AG08395 (cell line): Measurements from ENCODE around the gene P3H1.
"Not testable (repeated sequence)": the region's sequence is repeated elsewhere in the genome, so short reads cannot be mapped to it uniquely, and the experiment has no call there.

Experiments used
- DNase-seq: peaks from one replicate; pipeline ENCODE4 v3.0.0; 2012; ENCODE audit warnings: mixed read lengths, low spot score

The P3H1 gene

DNA sequence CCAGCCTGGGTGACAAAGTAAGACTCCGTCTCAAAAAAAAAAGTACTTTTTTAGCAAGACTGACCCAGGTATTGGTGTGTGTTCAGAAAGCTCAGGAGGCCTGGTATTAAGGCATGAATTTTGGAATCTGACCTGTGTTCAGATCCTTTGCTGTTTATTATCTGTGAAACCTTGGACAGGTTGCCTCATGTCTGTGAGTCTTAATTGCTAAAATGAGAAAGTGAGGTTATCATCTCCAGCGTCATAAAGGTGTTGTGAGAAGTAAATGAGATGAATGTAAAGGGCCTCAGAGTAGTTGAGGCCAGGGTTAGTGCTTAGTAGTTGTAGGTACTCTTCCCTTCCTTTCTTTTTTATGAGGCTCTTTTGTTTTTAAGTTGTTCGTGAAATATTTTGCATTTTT lies 3.0 kb upstream of the P3H1 start:
- DNase-seq: no peak

- no peak for DNase-seq
These were observed 1.3 kb upstream of the P3H1 start for GRCh38 chr1:42768172-42768571.

DNA sequence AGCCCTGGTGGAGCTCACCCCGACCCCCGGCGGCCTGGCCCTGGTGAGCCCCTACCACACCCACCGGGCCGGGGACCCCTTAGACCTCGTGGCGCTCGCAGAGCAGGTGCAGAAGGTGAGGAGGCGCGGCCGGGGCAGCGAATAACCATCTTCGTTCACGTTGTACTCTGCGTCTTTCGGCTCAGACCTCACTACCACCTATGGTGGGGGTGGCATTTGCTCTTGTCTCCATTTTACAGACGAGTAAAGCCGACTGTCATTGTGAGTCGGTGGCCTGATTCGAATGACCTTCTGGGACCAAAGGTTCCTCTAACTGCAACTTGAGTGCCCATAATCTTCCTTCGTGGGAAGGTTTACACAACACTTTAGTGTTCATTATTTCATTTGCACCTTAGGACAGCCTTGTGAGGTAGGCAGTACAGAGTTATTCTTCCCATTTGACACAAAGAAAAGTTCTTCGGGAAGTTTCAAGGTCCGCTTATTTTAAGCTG lies 727 bp upstream of the P3H1 start:
- no peak for DNase-seq

- peak; percentile 71 for DNase-seq
These were observed 742 bp downstream of the P3H1 start for GRCh38 chr1:42765832-42766740.

DNA sequence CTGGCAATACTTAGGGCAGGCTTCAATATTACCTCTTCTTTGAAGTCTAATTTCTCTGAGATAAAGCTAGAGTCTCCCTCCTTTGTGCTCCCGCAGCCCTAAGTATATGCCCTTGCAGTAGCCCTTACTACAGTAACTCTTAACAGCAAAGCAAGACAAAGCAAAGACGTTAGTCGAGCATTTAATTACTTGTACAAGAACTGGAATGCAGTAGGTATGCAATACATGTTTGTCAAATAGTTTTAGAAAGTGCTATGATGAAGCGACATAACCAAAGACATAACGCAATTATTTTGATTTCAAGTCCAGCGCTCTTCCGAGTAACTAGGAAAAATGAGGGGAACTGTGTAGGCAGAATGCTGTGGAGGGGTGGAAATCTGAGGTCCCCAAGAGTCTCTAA lies 1.6 kb downstream of the P3H1 start:
- no peak for DNase-seq

DNA sequence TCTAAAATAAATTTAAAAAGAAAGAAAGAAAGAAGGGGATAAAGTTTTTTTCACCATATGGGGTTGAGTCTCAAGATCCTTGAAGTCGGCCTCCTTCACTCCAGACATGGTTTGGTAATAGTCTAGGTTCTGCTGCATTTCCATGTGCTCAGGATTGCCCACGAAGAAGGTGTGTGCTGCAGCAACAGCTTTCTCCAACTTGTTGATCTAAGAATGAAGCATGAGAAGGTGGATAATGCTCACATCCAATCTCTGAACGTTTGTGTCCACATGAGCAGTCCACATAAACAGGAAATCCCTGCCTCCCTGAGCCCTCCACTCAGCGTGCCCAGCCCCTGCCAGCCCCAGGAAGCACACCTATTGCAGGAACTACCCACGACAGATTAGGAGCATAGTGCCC lies 4.6 kb downstream of the P3H1 start:
- DNase-seq: no peak

DNA sequence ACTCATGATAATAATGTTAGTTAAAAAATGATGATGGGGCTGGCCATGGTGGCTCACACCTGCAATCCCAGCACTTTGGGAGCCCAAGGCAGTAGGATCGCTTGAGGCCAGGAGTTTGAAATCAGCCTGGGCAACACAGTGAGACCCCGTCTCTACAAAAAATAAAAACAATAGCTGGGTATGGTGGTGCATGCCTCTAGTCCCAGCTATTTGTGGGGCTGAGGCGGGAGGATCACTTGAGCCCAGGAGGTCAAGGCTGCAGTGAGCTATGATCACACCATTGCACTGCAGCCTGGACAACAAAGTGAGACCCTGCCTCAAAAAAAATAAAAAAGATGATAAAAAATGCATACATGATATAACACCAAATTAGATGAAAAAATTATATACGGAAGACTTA lies 5.3 kb downstream of the P3H1 start:
- DNase-seq: no peak

- no peak for DNase-seq
These were observed 7.7 kb downstream of the P3H1 start for GRCh38 chr1:42759114-42759513.

DNA sequence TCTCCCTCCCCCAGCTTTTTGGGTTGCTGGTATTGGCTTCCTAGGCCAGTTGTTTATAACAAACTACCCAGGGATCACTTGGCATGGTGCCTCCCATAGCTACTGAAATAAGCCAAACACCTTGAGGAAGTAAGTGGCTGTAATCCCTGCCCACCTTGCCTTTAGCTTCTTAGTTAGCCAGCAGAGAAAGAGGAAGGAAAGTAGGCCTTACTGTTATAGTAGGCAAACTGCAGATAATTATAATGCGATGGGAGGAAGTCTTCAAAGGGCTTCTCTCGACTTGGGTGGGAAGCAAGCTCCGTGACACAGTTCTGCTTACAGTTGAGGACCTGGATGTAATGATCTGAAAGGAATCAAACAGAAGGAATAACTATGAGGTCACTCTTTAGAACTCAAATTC lies 8.2 kb downstream of the P3H1 start:
- DNase-seq: no peak

DNA sequence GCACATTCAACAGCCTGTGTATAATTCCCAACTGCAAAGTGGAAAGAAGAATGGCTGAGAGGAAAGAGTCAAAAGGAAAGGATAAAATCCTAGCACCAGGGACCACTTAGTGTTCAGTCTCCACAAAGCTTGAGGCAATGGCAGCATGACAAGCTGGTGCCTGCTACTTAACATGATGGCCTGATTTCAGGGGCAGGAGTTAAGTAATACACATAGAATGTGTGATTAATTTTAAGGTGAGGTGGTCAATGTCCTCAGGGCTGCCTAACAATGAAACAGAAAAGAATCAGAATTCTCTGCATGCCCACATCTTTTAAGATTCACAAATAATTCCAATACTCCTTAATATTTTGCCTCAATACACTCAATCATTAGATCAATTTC lies 8.9 kb downstream of the P3H1 start:
- no peak for DNase-seq

- DNase-seq: peak; percentile 79
These were observed 9.6 kb downstream of the P3H1 start for GRCh38 chr1:42756956-42757891.

GRCh38 chr1:42753070-42753469 lies 13.8 kb downstream of the P3H1 start:
- peak; percentile 45 for DNase-seq

GRCh38 chr1:42752284-42752683 lies 14.5 kb downstream of the P3H1 start:
- DNase-seq: no peak

DNA sequence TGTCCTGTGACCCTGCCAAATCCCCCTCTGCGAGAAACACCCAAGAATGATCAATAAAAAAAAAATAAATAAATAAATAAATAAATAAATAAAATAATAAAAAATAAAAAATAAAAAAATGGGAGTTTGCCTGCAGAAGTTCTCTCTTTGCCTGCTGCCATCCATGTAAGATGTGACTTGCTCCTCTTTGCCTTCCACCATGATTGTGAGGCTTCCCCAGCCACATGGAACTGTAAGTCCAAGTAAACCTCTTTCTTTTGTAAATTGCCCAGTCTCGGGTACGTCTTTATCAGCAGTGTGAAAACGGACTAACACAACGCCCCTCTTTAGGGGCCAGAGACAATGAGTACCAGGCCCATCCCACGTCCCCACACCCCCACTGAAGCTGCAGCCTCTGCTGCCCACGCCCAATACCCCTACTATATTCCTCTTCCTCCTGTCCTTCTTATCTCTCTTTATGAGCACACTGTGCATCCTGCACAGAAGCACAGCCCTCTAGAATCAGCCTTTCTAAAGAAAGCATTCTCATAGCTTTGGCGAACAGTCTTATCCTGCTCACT lies 15.2 kb downstream of the P3H1 start:
- DNase-seq: not testable (repeated sequence)

- no peak for DNase-seq
These were observed 16.8 kb downstream of the P3H1 start for GRCh38 chr1:42750041-42750440.

DNA sequence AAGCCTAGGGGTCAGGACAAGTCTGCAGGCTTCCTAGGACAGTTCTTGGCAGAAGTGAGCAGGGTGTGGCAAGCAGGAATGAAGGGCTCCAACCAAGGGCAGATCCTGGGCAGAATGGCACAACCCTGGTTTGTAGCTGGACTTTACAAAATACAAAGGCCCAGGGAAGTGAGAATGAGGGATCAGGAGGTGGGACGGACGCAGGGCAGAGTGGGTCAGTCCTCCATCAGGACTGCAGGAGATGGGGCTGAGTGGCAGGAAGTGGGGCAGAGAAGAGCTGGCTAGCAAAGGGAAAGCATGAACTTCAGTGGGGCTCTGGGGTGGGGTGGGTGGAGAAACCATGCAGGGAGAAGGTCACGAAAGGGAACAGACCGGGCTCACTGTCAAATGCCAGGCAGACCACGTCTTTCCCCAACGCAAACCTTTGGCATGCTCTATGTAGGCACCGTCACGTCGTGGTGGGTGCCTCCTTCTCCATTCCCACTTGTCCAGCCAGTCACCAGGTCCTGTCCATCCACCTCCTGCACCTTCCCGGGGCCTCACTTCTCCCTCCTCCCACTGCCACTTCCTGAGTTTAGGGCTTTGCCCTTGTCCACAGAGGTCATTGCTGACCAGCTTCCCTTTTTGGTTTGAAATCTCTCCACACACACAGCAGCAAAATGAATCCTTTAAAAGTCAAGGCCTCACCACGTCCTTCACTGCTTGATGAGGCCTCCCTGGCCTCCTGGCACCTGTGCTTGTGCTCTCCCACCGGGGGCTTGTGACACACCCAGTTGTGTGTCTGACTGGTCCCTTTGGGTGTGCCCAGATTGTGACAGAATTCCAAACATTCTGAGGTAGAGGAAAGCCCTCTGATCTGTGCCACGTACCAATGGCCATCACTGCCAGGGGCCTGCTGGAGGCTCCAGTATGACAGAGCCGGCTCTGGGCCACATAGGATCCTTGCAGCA lies 18.1 kb downstream of the P3H1 start:
- DNase-seq: no peak

DNA sequence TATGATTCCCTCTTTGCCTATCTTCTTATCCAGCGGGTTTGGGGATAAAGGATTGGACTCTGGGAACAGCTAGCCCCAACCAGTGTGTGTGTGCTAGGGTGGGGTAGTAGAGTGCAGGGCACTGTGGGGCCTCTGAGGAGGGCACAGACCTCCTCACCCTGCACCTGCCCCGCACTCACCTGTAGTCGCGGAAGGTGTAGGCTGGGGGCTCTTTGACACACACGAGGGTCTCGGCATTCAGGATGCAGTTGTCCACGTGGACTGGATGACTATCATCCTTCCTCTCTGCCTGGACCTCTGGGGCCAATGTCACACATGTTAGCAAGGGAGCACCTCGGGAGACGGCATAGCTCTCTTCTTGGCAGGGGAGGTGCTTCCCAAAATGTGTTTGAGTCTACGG lies 18.8 kb downstream of the P3H1 start:
- DNase-seq: no peak

DNA sequence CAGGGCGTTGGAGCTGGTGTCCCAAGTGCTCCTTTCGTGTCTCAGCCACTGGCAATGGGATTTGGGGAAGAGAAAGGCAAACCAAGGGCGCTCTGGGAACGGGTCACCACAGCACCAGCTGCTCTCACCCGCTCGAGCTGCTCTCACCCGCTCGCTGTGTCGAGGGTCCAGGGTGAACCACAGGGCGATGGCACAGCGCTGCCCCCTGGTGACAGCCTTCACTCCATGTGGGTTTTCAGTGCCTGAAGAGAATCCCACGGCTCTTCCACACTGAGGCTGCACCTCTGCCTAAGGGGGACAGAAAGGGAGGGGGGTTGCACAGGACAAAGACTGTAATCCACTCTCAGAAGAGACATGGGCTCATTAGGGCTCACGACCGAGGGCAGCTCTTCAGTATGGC lies 19.7 kb downstream of the P3H1 start:
- DNase-seq: no peak

- DNase-seq: no peak
These were observed 20.3 kb downstream of the P3H1 start for GRCh38 chr1:42746436-42747105.

GRCh38 chr1:42745851-42746250 lies 21.0 kb downstream of the P3H1 start:
- no peak for DNase-seq

DNA sequence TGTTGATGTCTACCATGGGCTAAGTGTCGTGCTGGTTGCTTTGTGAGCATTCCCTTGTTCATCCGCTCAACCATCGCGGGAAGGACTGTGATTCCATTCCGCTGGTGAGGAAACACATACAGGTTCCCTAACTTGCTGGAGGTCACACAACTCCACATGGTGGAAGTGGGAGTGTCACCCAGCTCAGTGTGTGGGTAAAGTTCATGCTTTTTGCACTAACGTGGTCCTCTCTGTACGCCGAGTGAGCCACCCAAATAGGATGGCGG lies 22.7 kb downstream of the P3H1 start:
- no peak for DNase-seq
